ENCODE results near the gene EPB41L3.

- TF ChIP-seq CTCF (conservative IDR thresholded peaks at IDR 0.05; ENCODE audit: low read length) = no peak
- no peak for TF ChIP-seq EZH2phosphoT487 (IDR thresholded peaks at IDR 0.05; ENCODE audit: borderline replicate concordance, low read depth, low read length)
Measured at GRCh38 chr18:5481621-5482020, 62.2 kb downstream of the EPB41L3 start.

Data from OCI-LY7 (cell line).